SK-N-SH (cell line): ENCODE results near the gene FAM124A. TPM values are rescaled to one million over a fixed set of nuclear protein-coding genes. Genes with fewer than 3 reads are reported as not detected.

ENCODE experiments used
- CTCF ChIA-PET: fragments of 300-600, 350-600 bp; formaldehyde crosslinking; extraction: SDS; loops from one replicate; lab custom pipeline; 2021; lab: Yijun Ruan, JAX
- POLR2A ChIA-PET: fragments of 350-600 bp; sonication (Branson Sonifier 250); formaldehyde crosslinking; extraction: SDS; loops from one replicate; lab custom pipeline; 2020; ENCODE audit warnings: antibody characterized with exemption, inconsistent platforms; lab: Yijun Ruan, JAX
- DNase-seq: peaks from one replicate; pipeline ENCODE4 v3.0.0; 2012
- H2AFZ ChIP-seq: fragments of 200-600 bp; sonication (generic); 2 replicates; pipeline ENCODE4 v1.8.1; 2016; ENCODE audit warnings: antibody characterized with exemption, mild to moderate bottlenecking, low read depth
- H3F3A ChIP-seq: fragments of 200-600 bp; sonication (generic); replicated peaks from 2 replicates; pipeline ENCODE3; 2016; ENCODE audit warnings: antibody characterized with exemption, mild to moderate bottlenecking; ENCODE audit not compliant: insufficient read depth
- H3K27ac ChIP-seq, 2 experiments: fragments of 200-500 bp in 1 of 2; fragments of 200-600 bp in 1 of 2; sonication (Bioruptor generic) in 1 of 2; sonication (generic), shearing (Covaris generic) in 1 of 2; 2 replicates each; pipeline versions ENCODE4 v1.5.1 to v1.6.1; 2014 to 2016; ENCODE audit warnings: low read depth in 2 of 2, inconsistent platforms in 1 of 2, low read length in 1 of 2, mild to moderate bottlenecking in 1 of 2, mixed read lengths in 1 of 2
- H3K27me3 ChIP-seq: fragments of 200-600 bp; sonication (generic), shearing (Covaris generic); 2 replicates; pipeline ENCODE4 v1.6.1; 2016; ENCODE audit warnings: mixed run types; ENCODE audit not compliant: insufficient read depth
- H3K36me3 ChIP-seq, 2 experiments: fragments of 200-500 bp in 1 of 2; fragments of 200-600 bp in 1 of 2; sonication (Bioruptor generic) in 1 of 2; sonication (generic) in 1 of 2; replicated peaks in 1 of 2; 2 replicates each; pipeline versions ENCODE3 to v1.5.1; 2014 to 2016; ENCODE audit warnings: low read length in 1 of 2, mild to moderate bottlenecking in 1 of 2; ENCODE audit not compliant: insufficient read depth in 2 of 2, control insufficient read depth in 1 of 2
- H3K4me1 ChIP-seq, 2 experiments: fragments of 200-500 bp in 1 of 2; fragments of 200-600 bp in 1 of 2; sonication (Bioruptor generic) in 1 of 2; sonication (generic), shearing (Covaris generic) in 1 of 2; 2 replicates each; pipeline versions ENCODE4 v1.5.1 to v1.6.1; 2014 to 2016; ENCODE audit warnings: low read depth in 1 of 2, low read length in 1 of 2, mixed run types in 1 of 2; ENCODE audit not compliant: insufficient read depth in 2 of 2, control insufficient read depth in 1 of 2
- H3K4me2 ChIP-seq: fragments of 200-600 bp; sonication (generic), shearing (Covaris generic); 2 replicates; pipeline ENCODE4 v1.6.1; 2017; ENCODE audit warnings: mixed run types
- H3K4me3 ChIP-seq, 2 experiments: fragments of 200-500 bp in 1 of 2; fragments of 200-600 bp in 1 of 2; sonication (Bioruptor generic) in 1 of 2; sonication (generic), shearing (Covaris generic) in 1 of 2; 2 replicates each; pipeline versions ENCODE4 v1.5.1 to v1.8.1; 2014 to 2016; ENCODE audit warnings: low read depth in 2 of 2, inconsistent platforms in 1 of 2, low read length in 1 of 2, mild to moderate bottlenecking in 1 of 2, mixed read lengths in 1 of 2, moderate library complexity in 1 of 2
- H3K79me2 ChIP-seq: fragments of 200-600 bp; sonication (generic); 2 replicates; pipeline ENCODE4 v1.8.1; 2017; ENCODE audit warnings: mild to moderate bottlenecking; ENCODE audit not compliant: insufficient read depth
- H3K9ac ChIP-seq: fragments of 200-600 bp; sonication (generic); 2 replicates; pipeline ENCODE4 v1.6.1; 2017; ENCODE audit warnings: mixed run types
- H3K9me2 ChIP-seq: fragments of 200-600 bp; sonication (generic); 2 replicates; pipeline ENCODE4 v1.6.1; 2017; ENCODE audit warnings: mixed run types
- H3K9me3 ChIP-seq: fragments of 200-600 bp; sonication (generic); 2 replicates; pipeline ENCODE4 v1.6.1; 2017; ENCODE audit warnings: mixed run types, mild to moderate bottlenecking, moderate library complexity
- H4K20me1 ChIP-seq: fragments of 200-600 bp; sonication (generic); 2 replicates; pipeline ENCODE4 v1.6.1; 2017; ENCODE audit warnings: mild to moderate bottlenecking, mixed run types; ENCODE audit not compliant: insufficient read depth
- CHD2 ChIP-seq: fragments of 150-350 bp; IDR thresholded peaks from 2 replicates; pipeline ENCODE4 v1.6.1; 2018; ENCODE audit warnings: low read length; ENCODE audit not compliant: partially characterized antibody
- ELF1 ChIP-seq: IDR thresholded peaks from 2 replicates; pipeline ENCODE4 v1.4.0; 2012
- EP300 ChIP-seq, 2 experiments: IDR thresholded peaks; 2 replicates each; pipeline versions ENCODE4 v1.4.0 to v1.6.1; 2012; ENCODE audit warnings: borderline replicate concordance in 1 of 2, low read depth in 1 of 2, low read length in 1 of 2
- FOSL2 ChIP-seq: IDR thresholded peaks from 2 replicates; pipeline ENCODE4 v1.4.0; 2012; ENCODE audit warnings: low read depth, mild to moderate bottlenecking, moderate library complexity, borderline replicate concordance
- GABPA ChIP-seq: IDR thresholded peaks from 2 replicates; pipeline ENCODE4 v1.4.0; 2012; ENCODE audit warnings: low read depth, mild to moderate bottlenecking
- JUND ChIP-seq: IDR thresholded peaks from 2 replicates; pipeline ENCODE4 v1.4.0; 2012
- NFIC ChIP-seq: IDR thresholded peaks from 2 replicates; pipeline ENCODE4 v1.4.0; 2012; ENCODE audit warnings: borderline replicate concordance
- POLR2AphosphoS5 ChIP-seq: IDR thresholded peaks from 2 replicates; pipeline ENCODE4 v1.6.1; 2012; ENCODE audit warnings: low read depth, low read length
- RAD21 ChIP-seq: IDR thresholded peaks from 2 replicates; pipeline ENCODE4 v1.6.1; 2012; ENCODE audit warnings: mild to moderate bottlenecking, low read length
- RFX5 ChIP-seq: IDR thresholded peaks from 2 replicates; pipeline ENCODE4 v1.6.1; 2012; ENCODE audit warnings: mild to moderate bottlenecking, improper control_type of control experiment, low read length
- RXRA ChIP-seq: IDR thresholded peaks from 2 replicates; pipeline ENCODE4 v1.4.0; 2012; ENCODE audit warnings: low read depth, mild to moderate bottlenecking, borderline replicate concordance
- TEAD4 ChIP-seq: IDR thresholded peaks from 2 replicates; pipeline ENCODE4 v1.4.0; 2012; ENCODE audit warnings: mild to moderate bottlenecking, borderline replicate concordance; ENCODE audit not compliant: insufficient read depth
- WGBS: methylation state at CpG from one replicate; pipeline ENCODE4 v1.1.6; 2017; ENCODE audit warnings: low lambda C conversion rate; 5-methylcytosine and 5-hydroxymethylcytosine counted together
- polyA plus RNA-seq, 3 experiments: library from polyadenylated mRNA; depleted of rRNA; stranded (reverse); fragments of >200 nt; gene quantifications; 2 replicates each; pipeline ENCODE4 v1.2.3, GENCODE V29; 2012

FAM124A gene
- polyA plus RNA-seq, 1 of the 3 experiments (the other 2 are of a cell fraction) = 1.5 TPM

DNA sequence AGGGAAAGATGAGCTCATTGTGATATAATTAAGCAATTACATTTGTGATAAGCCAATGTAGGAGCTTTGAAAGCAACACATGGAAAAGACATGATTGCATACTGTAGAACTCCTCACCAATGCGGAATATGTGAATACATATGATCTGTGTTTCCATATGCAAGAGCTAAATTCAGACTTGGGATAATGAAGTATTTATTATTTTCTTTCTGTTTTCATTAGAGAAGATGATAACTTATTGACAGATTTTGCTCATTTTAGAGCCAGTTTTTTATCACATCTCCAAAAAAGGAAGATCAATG is 14.2 kb downstream of the FAM124A start:
- H3K27ac ChIP-seq = no peak overlapping the region
- H3K9me2 ChIP-seq = no peaks in the 10 kb centered on the region
- no peak overlapping the region for H3K4me2 ChIP-seq
- H3K9me3 ChIP-seq = no peaks in the 10 kb centered on the region
- no peaks in the 10 kb centered on the region for H3F3A ChIP-seq
- no peaks in the 10 kb centered on the region for H4K20me1 ChIP-seq
- H3K36me3 ChIP-seq = peaks cover 0 to 6% of the 10 kb centered on the region in 2 experiments
- DNase-seq = no peak
- WGBS = 91% methylated on average over 1 of the region's 1 CpG
- H3K9ac ChIP-seq = no peak overlapping the region
- H2AFZ ChIP-seq = no peak overlapping the region
- H3K4me1 ChIP-seq = peaks cover 0 to 13% of the 10 kb centered on the region in 2 experiments; a peak in 2 of 4 replicates
- H3K4me3 ChIP-seq = no peak overlapping the region
- TF ChIP-seq FOSL2 (no peak), GABPA (no peak), RFX5 (no peak), NFIC (no peak), POLR2AphosphoS5 (no peak), ELF1 (no peak), RAD21 (no peak), EP300 (IDR thresholded peaks at IDR 0.05; ENCODE audit: borderline replicate concordance in 1 of 2, low read depth in 1 of 2, low read length in 1 of 2) (no peak), RXRA (no peak)
- TF ChIP-seq, all 33 proteins: peak for 0
- ChIA-PET POLR2A (no interaction called here), CTCF (interaction anchor here (0.9 to 2.9 kb wide), 4 partner anchors 10 to 53 kb away, joined by 3 to 14 read pairs (median 4); no protein-coding TSS in a partner anchor)
- H3K79me2 ChIP-seq = no peaks in the 10 kb centered on the region
- no peaks in the 10 kb centered on the region for H3K27me3 ChIP-seq

DNA sequence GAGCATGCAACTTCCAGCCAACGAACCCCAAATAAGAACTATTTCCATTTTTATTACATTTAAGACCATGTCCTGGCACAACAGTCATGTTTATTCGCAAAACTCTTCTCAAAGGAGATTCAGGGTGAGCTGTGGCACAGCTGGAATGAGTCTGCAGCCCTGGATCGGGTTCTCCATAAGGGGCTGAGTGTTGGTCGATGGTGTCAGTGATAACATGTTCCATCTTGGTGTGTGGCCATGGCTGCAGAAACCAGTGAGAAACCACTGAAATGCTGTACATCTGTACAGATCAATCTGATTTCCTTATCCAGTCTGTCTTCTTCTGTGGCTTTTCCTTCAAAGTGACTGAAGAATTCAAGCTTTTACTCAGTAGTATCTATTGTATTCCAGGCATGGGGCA is 15.2 kb downstream of the FAM124A start:
- 69% methylated on average over 4 of the region's 4 CpGs for WGBS
- CTCF ChIA-PET = interaction anchor here (1.3 to 2.9 kb wide), 5 partner anchors 10 to 49 kb away, joined by 3 to 14 read pairs (median 3); no protein-coding TSS in a partner anchor
- peaks cover 0 to 6% of the 10 kb centered on the region in 2 experiments for H3K36me3 ChIP-seq
- H3K4me2 ChIP-seq = no peak overlapping the region
- POLR2A ChIA-PET = no interaction called here
- H3K27ac ChIP-seq = no peak overlapping the region
- H4K20me1 ChIP-seq = no peaks in the 10 kb centered on the region
- DNase-seq = no peak
- no peak overlapping the region for H2AFZ ChIP-seq
- no peaks in the 10 kb centered on the region for H3K79me2 ChIP-seq
- H3K9me2 ChIP-seq = no peaks in the 10 kb centered on the region
- H3K9me3 ChIP-seq = no peaks in the 10 kb centered on the region
- H3K9ac ChIP-seq = no peak overlapping the region
- no peaks in the 10 kb centered on the region for H3K27me3 ChIP-seq
- H3K4me1 ChIP-seq = peaks cover 0 to 11% of the 10 kb centered on the region in 2 experiments; a peak in 2 of 4 replicates
- H3K4me3 ChIP-seq = no peak overlapping the region
- H3F3A ChIP-seq = no peaks in the 10 kb centered on the region
- no peak for TF ChIP-seq CHD2
- TF ChIP-seq, all 33 proteins: peak for 0

DNA sequence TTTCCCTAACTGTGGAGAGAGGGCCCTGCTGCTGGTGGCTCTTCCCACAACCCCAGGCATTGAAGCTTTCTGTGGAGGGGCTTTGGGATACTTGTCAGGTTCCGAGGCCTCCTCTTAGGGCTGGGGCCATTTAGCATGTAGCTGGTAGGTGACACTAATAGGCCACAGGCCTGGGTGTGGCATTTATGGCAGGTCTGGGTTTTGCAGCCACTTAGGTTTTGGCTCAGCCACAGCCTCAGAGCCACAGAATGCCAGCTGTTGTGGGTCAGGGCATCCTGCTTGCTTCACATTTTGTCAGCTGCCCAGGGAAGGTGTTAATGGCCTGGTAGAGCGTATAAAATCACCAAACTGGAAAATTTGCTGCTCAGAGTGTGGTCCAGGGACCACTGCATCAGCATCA is 15.7 kb downstream of the FAM124A start:
- Histone ChIP-seq H3K27me3 (no peaks in the 10 kb centered on the region), H3K4me3 (no peak overlapping the region), H3K4me2 (no peak overlapping the region), H3K9me3 (no peaks in the 10 kb centered on the region), H4K20me1 (no peaks in the 10 kb centered on the region), H2AFZ (no peak overlapping the region), H3K9ac (no peak overlapping the region), H3F3A (no peaks in the 10 kb centered on the region), H3K9me2 (no peaks in the 10 kb centered on the region), H3K79me2 (no peaks in the 10 kb centered on the region), H3K36me3 (peaks cover 0 to 3% of the 10 kb centered on the region in 2 experiments), H3K27ac (no peak overlapping the region), H3K4me1 (peaks cover 0 to 11% of the 10 kb centered on the region in 2 experiments; a peak in 2 of 4 replicates)
- DNase-seq = no peak
- ChIA-PET CTCF (interaction anchor here (1.3 to 3.4 kb wide), 5 partner anchors 9 to 49 kb away, joined by 3 to 14 read pairs (median 3); no protein-coding TSS in a partner anchor), POLR2A (no interaction called here)
- no peak for TF ChIP-seq TEAD4
- TF ChIP-seq JUND = no peak
- 100% methylated on average over 2 of the region's 2 CpGs for WGBS
